A549 (cell line): ENCODE data around the gene KYNU. TPM values are rescaled to one million over a fixed set of nuclear protein-coding genes. Genes with fewer than 3 reads are reported as not detected.

Source experiments
- ATAC-seq, 2 experiments: fragments of 200-7000 bp in 1 of 2; fragments of >200 bp in 1 of 2; cut with Nextera tagmentation in 1 of 2; cut with Tn5 transposase in 1 of 2; 3 replicates each; pipeline versions ENCODE4 v1.8.0 to v1.9.1; 2018 to 2020; ENCODE audit warnings: mild to moderate bottlenecking in 1 of 2, moderate library complexity in 1 of 2
- CTCF ChIA-PET: fragments of 300-600 bp; sonication (Branson Sonifier 250); formaldehyde crosslinking; extraction: SDS; loops from one replicate; lab custom pipeline; 2021; ENCODE audit warnings: antibody characterized with exemption, inconsistent platforms; lab: Yijun Ruan, JAX
- POLR2A ChIA-PET: fragments of 350-600 bp; formaldehyde crosslinking; extraction: SDS; loops from one replicate; lab custom pipeline; 2021; ENCODE audit warnings: antibody characterized with exemption, inconsistent platforms; lab: Yijun Ruan, JAX
- DNase-seq, 2 experiments: peaks; one replicate each; pipeline versions ENCODE4 v3.0.0 to v3.0.0-alpha.2; 2011 to 2016; ENCODE audit warnings: low read depth in 1 of 2, low spot score in 1 of 2
- FAIRE-seq: peaks from 2 replicates; lab custom pipeline; 2011; peaks lifted over from hg19 to GRCh38; lab: Jason Lieb, UNC
- H3K27ac ChIP-seq, 2 experiments: fragments of >200 bp; sonication (Bioruptor Twin); formaldehyde crosslinking; 3 replicates each; pipeline ENCODE4 v1.5.1; 2016 to 2017
- H3K4me1 ChIP-seq: fragments of >200 bp; sonication (Bioruptor Twin); formaldehyde crosslinking; 3 replicates; pipeline ENCODE4 v1.6.1; 2016
- H3K4me2 ChIP-seq: fragments of >200 bp; sonication (Bioruptor Twin); formaldehyde crosslinking; 3 replicates; pipeline ENCODE4 v1.6.1; 2016
- H3K4me3 ChIP-seq: fragments of >200 bp; sonication (Bioruptor Twin); formaldehyde crosslinking; 3 replicates; pipeline ENCODE4 v1.5.1; 2016
- H3K9me3 ChIP-seq: fragments of >200 bp; sonication (Bioruptor Twin); formaldehyde crosslinking; 3 replicates; pipeline ENCODE4 v1.6.1; 2016
- BCL3 ChIP-seq: fragments of >200 bp; sonication (Bioruptor Twin); formaldehyde crosslinking; IDR thresholded peaks from 3 replicates; pipeline ENCODE4 v1.6.1; 2016
- CBX8 ChIP-seq: fragments of 200-600 bp; sonication (generic); IDR thresholded peaks from 2 replicates; pipeline ENCODE4 v1.6.1; 2016
- CHD2 ChIP-seq: fragments of 150-350 bp; IDR thresholded peaks from 2 replicates; pipeline ENCODE4 v1.6.1; 2014; ENCODE audit warnings: low read length; ENCODE audit not compliant: partially characterized antibody
- CHD4 ChIP-seq: fragments of 200-600 bp; sonication (generic); IDR thresholded peaks from 2 replicates; pipeline ENCODE4 v1.6.1; 2016; ENCODE audit warnings: antibody characterized with exemption, mild to moderate bottlenecking, borderline replicate concordance
- E2F6 ChIP-seq: IDR thresholded peaks from 2 replicates; pipeline ENCODE4 v1.6.1; 2012; ENCODE audit warnings: low read depth, borderline replicate concordance
- EHMT2 ChIP-seq: fragments of 200-600 bp; sonication (generic); IDR thresholded peaks from 2 replicates; pipeline ENCODE4 v1.6.1; 2016; ENCODE audit warnings: antibody characterized with exemption, low read depth, mild to moderate bottlenecking, moderate library complexity
- FOSB ChIP-seq: fragments of 250-450 bp; sonication (Bioruptor Pico); IDR thresholded peaks from 2 replicates; pipeline ENCODE4 v1.5.0; 2020; ENCODE audit warnings: mild to moderate bottlenecking, moderate library complexity
- FOSL2 ChIP-seq, 2 experiments: fragments of 450-650 bp in 1 of 2; fragments of >200 bp in 1 of 2; sonication (Bioruptor Twin) in 1 of 2; formaldehyde crosslinking; IDR thresholded peaks; 2 replicates each; pipeline versions ENCODE4 v1.5.0 to v1.6.1; 2016 to 2020; ENCODE audit warnings: mild to moderate bottlenecking in 1 of 2, moderate library complexity in 1 of 2
- GATA3 ChIP-seq: IDR thresholded peaks from 2 replicates; pipeline ENCODE4 v1.6.1; 2012; ENCODE audit warnings: borderline replicate concordance
- HEYL ChIP-seq: fragments of 250-450 bp; sonication (Bioruptor Pico); IDR thresholded peaks from 2 replicates; pipeline ENCODE4 v1.8.0; 2021; ENCODE audit warnings: mild to moderate bottlenecking, moderate library complexity
- HOXB13 ChIP-seq: fragments of 250-450 bp; sonication (Bioruptor Pico); IDR thresholded peaks from 2 replicates; pipeline ENCODE4 v1.5.0; 2020; ENCODE audit warnings: low read depth, mild to moderate bottlenecking, moderate library complexity
- JUN ChIP-seq, 2 experiments: fragments of >200 bp; sonication (Bioruptor Twin); formaldehyde crosslinking; IDR thresholded peaks; 2 replicates in 1 of 2; 3 replicates in 1 of 2; pipeline ENCODE4 v1.6.1; 2016 to 2017
- KDM5A ChIP-seq: fragments of 200-600 bp; sonication (generic); IDR thresholded peaks from 2 replicates; pipeline ENCODE4 v1.6.1; 2016; ENCODE audit warnings: antibody characterized with exemption, mild to moderate bottlenecking
- MYC ChIP-seq: IDR thresholded peaks from 2 replicates; pipeline ENCODE4 v1.6.1; 2012; ENCODE audit warnings: mild to moderate bottlenecking, inconsistent platforms, low read length, improper control_type of control experiment, borderline replicate concordance
- PHF8 ChIP-seq: fragments of 200-600 bp; sonication (generic); IDR thresholded peaks from 2 replicates; pipeline ENCODE4 v1.6.1; 2016; ENCODE audit warnings: low read depth, mild to moderate bottlenecking, antibody characterized with exemption, moderate library complexity, borderline replicate concordance
- RARB ChIP-seq: fragments of 250-450 bp; sonication (Bioruptor Pico); IDR thresholded peaks from 2 replicates; pipeline ENCODE4 v1.8.0; 2021; ENCODE audit warnings: mild to moderate bottlenecking, moderate library complexity
- RCOR1 ChIP-seq: fragments of 150-350 bp; IDR thresholded peaks from 2 replicates; pipeline ENCODE4 v1.6.1; 2014; ENCODE audit warnings: antibody characterized with exemption, low read length, low read depth
- RNF2 ChIP-seq: fragments of 200-600 bp; sonication (generic); IDR thresholded peaks from 2 replicates; pipeline ENCODE4 v1.6.1; 2016; ENCODE audit warnings: low read depth, mild to moderate bottlenecking, antibody characterized with exemption, moderate library complexity, borderline replicate concordance
- SREBF2 ChIP-seq: fragments of 450-650 bp; IDR thresholded peaks from 2 replicates; pipeline ENCODE4 v1.6.1; 2014; ENCODE audit warnings: mild to moderate bottlenecking, moderate library complexity
- USF2 ChIP-seq: fragments of 450-650 bp; IDR thresholded peaks from 2 replicates; pipeline ENCODE4 v1.6.1; 2014; ENCODE audit warnings: antibody characterized with exemption
- ZC3H11A ChIP-seq: fragments of 450-650 bp; IDR thresholded peaks from 2 replicates; pipeline ENCODE4 v1.6.1; 2014; ENCODE audit warnings: antibody characterized with exemption, mild to moderate bottlenecking
- WGBS: methylation state at CpG from one replicate; pipeline ENCODE4 v1.1.6; 2017; ENCODE audit errors: missing lambda C conversion rate; 5-methylcytosine and 5-hydroxymethylcytosine counted together
- polyA plus RNA-seq, 4 experiments: library from polyadenylated mRNA; depleted of rRNA in 3 of 4; stranded (reverse); fragments of >200 nt; fragmentation: RNase III in 1 of 4; extraction: RNeasy Plus Mini Kit Qiagen cat#74134 plus additional on column Dnase treatment in 1 of 4; gene quantifications; 2 replicates in 3 of 4; 3 replicates in 1 of 4; pipeline ENCODE4 v1.2.3, GENCODE V29; 2011 to 2017
- TF ChIP-seq, protein P1 (sequence below): IDR thresholded peaks from 2 replicates; pipeline ENCODE4 v1.6.1; 2012
- TF ChIP-seq, protein P2 (sequence below): fragments of 150-350 bp; IDR thresholded peaks from 2 replicates; pipeline ENCODE4 v1.6.1; 2014; ENCODE audit warnings: low read depth, mild to moderate bottlenecking, low read length
- TF ChIP-seq, protein P3 (sequence below): fragments of 200-600 bp; sonication (generic); IDR thresholded peaks from 2 replicates; pipeline ENCODE4 v1.6.1; 2016; ENCODE audit warnings: antibody characterized with exemption, mild to moderate bottlenecking, moderate library complexity

KYNU gene
- polyA plus RNA-seq, 2 of the 4 experiments (the other 2 are of a cell fraction): 302 to 324 TPM

DNA sequence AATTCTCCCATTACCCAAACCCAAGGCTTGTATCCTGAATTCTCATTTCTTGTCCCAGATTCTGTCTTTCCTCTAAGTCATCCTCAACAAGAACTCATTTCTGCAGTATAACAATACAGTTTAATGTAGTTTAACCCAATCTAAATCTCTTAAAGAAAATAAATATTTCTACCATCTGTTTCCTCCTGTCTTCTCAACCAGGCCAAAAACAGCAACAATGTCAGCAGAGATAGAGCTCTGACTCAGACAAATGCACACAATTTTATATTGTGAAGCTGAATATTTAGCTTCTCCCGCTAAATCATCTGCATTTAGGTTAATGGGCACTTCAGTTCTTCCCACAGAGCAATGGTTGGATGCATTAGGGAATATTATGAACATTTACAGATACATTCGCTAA, 35.7 kb upstream of the KYNU start:
- ATAC-seq: no peak
- H3K4me1 ChIP-seq: no peaks in the 10 kb centered on the region
- H3K4me3 ChIP-seq: no peak overlapping the region
- H3K27ac ChIP-seq: no peak overlapping the region
- POLR2A ChIA-PET: no interaction called here
- no peak for TF ChIP-seq RNF2
- TF ChIP-seq, all 56 proteins: peak for 0
- Histone ChIP-seq H3K4me2 (no peak overlapping the region), H3K9me3 (no peaks in the 10 kb centered on the region)
- WGBS: 93% methylated on average over 2 of the region's 2 CpGs
- CTCF ChIA-PET: no interaction called here
- DNase-seq (no peak), FAIRE-seq (no peak)

DNA sequence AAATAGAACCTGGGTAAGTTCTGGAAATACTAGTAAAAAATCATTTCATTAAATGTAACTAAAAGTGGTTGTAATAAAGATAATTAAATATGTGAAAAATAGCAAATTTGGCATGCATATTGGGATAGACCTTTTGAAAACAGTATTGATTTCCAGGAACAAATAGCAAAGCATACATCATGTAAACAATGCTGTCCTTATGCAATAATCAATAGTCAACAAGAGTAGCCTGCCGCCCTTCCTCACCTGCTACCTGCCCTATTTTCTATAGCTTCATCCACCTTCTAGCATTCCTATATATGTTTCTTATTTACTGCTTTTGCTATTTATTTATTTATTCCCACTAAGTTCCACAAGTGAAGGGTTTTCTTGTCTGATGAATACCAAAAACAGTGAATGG, 35.1 kb upstream of the KYNU start:
- 93% methylated on average over 1 of the region's 1 CpG for WGBS
- no peak overlapping the region for H3K27ac ChIP-seq
- ChIA-PET CTCF (no interaction called here), POLR2A (no interaction called here)
- H3K4me3 ChIP-seq: no peak overlapping the region
- no peak for DNase-seq
- H3K4me1 ChIP-seq: no peaks in the 10 kb centered on the region
- no peak for ATAC-seq
- no peak overlapping the region for H3K4me2 ChIP-seq
- FAIRE-seq: no peak
- H3K9me3 ChIP-seq: no peaks in the 10 kb centered on the region
- TF ChIP-seq, protein P1, sequence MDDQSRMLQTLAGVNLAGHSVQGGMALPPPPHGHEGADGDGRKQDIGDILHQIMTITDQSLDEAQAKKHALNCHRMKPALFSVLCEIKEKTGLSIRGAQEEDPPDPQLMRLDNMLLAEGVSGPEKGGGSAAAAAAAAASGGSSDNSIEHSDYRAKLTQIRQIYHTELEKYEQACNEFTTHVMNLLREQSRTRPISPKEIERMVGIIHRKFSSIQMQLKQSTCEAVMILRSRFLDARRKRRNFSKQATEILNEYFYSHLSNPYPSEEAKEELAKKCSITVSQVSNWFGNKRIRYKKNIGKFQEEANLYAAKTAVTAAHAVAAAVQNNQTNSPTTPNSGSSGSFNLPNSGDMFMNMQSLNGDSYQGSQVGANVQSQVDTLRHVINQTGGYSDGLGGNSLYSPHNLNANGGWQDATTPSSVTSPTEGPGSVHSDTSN: no peak
- TF ChIP-seq PHF8 (no peak), E2F6 (no peak), RARB (CRISPR knock-in tag) (no peak), FOSL2 (IDR thresholded peaks at IDR 0.05) (no peak), FOSL2 (CRISPR knock-in tag; IDR thresholded peaks at IDR 0.05) (no peak), HOXB13 (no peak), SREBF2 (no peak), MYC (no peak), USF2 (no peak), CHD4 (no peak), ZC3H11A (no peak), HEYL (CRISPR knock-in tag) (no peak), RCOR1 (no peak)
- TF ChIP-seq, protein P2, sequence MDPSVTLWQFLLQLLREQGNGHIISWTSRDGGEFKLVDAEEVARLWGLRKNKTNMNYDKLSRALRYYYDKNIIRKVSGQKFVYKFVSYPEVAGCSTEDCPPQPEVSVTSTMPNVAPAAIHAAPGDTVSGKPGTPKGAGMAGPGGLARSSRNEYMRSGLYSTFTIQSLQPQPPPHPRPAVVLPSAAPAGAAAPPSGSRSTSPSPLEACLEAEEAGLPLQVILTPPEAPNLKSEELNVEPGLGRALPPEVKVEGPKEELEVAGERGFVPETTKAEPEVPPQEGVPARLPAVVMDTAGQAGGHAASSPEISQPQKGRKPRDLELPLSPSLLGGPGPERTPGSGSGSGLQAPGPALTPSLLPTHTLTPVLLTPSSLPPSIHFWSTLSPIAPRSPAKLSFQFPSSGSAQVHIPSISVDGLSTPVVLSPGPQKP: no peak

DNA sequence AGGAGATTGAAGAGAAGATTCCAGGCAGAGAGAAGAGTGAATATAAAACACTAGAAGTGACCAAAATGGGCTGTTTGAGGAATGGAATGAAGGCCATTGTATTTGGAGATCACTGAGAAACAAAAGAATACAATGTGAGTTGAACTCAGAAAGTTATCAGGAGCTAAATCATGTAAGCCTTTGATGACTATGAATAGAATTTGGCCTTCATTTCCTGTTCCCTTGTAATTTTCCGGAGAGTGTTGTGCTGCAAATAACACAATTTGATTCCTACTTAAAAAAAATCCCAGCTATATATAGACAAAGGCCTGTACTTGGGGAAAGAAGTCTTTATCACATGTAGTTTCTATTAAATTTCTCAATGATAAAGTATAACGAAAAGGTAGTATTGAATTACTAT, 33.7 kb upstream of the KYNU start:
- Histone ChIP-seq H3K4me1 (no peaks in the 10 kb centered on the region), H3K4me3 (no peak overlapping the region), H3K9me3 (no peaks in the 10 kb centered on the region), H3K27ac (no peak overlapping the region), H3K4me2 (no peak overlapping the region)
- 87% methylated on average over 2 of the region's 2 CpGs for WGBS
- ChIA-PET POLR2A (no interaction called here), CTCF (interaction anchor here (1.0 kb wide), 1 partner anchor 21 kb away, joined by 3 read pairs; no protein-coding TSS in a partner anchor)
- no peak for FAIRE-seq
- no peak for ATAC-seq
- DNase-seq: no peak
- TF ChIP-seq PHF8 (no peak), GATA3 (no peak), KDM5A (no peak), EHMT2 (no peak), BCL3 (no peak), JUN (IDR thresholded peaks at IDR 0.05) (no peak), FOSL2 (IDR thresholded peaks at IDR 0.05) (no peak), FOSL2 (CRISPR knock-in tag; IDR thresholded peaks at IDR 0.05) (no peak), FOSB (no peak), CHD2 (no peak), CBX8 (no peak), RNF2 (no peak)
- TF ChIP-seq, protein P2: no peak
- TF ChIP-seq, protein P3, sequence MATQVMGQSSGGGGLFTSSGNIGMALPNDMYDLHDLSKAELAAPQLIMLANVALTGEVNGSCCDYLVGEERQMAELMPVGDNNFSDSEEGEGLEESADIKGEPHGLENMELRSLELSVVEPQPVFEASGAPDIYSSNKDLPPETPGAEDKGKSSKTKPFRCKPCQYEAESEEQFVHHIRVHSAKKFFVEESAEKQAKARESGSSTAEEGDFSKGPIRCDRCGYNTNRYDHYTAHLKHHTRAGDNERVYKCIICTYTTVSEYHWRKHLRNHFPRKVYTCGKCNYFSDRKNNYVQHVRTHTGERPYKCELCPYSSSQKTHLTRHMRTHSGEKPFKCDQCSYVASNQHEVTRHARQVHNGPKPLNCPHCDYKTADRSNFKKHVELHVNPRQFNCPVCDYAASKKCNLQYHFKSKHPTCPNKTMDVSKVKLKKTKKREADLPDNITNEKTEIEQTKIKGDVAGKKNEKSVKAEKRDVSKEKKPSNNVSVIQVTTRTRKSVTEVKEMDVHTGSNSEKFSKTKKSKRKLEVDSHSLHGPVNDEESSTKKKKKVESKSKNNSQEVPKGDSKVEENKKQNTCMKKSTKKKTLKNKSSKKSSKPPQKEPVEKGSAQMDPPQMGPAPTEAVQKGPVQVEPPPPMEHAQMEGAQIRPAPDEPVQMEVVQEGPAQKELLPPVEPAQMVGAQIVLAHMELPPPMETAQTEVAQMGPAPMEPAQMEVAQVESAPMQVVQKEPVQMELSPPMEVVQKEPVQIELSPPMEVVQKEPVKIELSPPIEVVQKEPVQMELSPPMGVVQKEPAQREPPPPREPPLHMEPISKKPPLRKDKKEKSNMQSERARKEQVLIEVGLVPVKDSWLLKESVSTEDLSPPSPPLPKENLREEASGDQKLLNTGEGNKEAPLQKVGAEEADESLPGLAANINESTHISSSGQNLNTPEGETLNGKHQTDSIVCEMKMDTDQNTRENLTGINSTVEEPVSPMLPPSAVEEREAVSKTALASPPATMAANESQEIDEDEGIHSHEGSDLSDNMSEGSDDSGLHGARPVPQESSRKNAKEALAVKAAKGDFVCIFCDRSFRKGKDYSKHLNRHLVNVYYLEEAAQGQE: no peak
